ENCODE data around the gene GTPBP1. TPM values are rescaled to one million over a fixed set of nuclear protein-coding genes. Genes with fewer than 3 reads are reported as not detected.

The GTPBP1 gene
- total RNA-seq, 1 experiment from 2014 or later = 108 TPM

DNA sequence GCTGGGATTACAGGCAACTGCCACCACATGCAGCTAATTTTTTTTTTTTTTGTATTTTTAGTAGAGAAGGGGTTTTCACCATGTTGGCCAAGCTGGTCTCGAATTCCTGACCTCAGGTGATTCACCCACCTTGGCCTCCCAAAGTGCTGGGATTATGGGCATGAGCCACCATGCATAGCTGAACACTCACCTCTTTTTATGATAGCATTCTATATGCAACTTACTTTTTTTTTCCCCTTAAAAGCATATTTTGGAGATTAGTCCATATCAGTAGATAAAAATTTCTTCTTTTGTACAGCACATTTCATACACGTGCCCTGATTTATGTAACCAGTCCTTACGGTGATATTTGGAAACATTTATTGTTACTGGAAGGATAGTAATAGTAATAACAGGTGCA, 14.6 kb downstream of the GTPBP1 start:
- Mint-ChIP-seq H3K36me3 (ENCODE audit: insufficient read depth in 1 of 3, low read depth in 3 of 3) (peaks cover 25 to 81% (median 72%) of the 10 kb centered on the region in 3 experiments), H3K9me3 (no peaks in the 10 kb centered on the region), H3K27ac (no peak overlapping the region), H3K27me3 (ENCODE audit: low read depth) (no peaks in the 10 kb centered on the region), H3K4me1 (peaks cover 2 to 14% of the 10 kb centered on the region in 2 experiments; a peak in 2 of 4 replicates), H3K4me3 (no peak overlapping the region)
- H3K27ac ChIP-seq (ENCODE audit: insufficient read length, low read depth, low read length) = no peak overlapping the region
- H3K4ac ChIP-seq (ENCODE audit: low read depth, low read length) = no peak overlapping the region
- no peak overlapping the region for H2BK5ac ChIP-seq (ENCODE audit: insufficient read length, low read length)
- H3K27me3 ChIP-seq (ENCODE audit: insufficient read depth, low read length) = no peaks in the 10 kb centered on the region
- WGBS (ENCODE audit: extremely low coverage, insufficient read length, low lambda C conversion rate) = no CpG with 5 or more reads among the region's 3 CpGs
- H3K23ac ChIP-seq (ENCODE audit: insufficient read length, low read depth, low read length) = no peak overlapping the region
- TF ChIP-seq, protein P1, sequence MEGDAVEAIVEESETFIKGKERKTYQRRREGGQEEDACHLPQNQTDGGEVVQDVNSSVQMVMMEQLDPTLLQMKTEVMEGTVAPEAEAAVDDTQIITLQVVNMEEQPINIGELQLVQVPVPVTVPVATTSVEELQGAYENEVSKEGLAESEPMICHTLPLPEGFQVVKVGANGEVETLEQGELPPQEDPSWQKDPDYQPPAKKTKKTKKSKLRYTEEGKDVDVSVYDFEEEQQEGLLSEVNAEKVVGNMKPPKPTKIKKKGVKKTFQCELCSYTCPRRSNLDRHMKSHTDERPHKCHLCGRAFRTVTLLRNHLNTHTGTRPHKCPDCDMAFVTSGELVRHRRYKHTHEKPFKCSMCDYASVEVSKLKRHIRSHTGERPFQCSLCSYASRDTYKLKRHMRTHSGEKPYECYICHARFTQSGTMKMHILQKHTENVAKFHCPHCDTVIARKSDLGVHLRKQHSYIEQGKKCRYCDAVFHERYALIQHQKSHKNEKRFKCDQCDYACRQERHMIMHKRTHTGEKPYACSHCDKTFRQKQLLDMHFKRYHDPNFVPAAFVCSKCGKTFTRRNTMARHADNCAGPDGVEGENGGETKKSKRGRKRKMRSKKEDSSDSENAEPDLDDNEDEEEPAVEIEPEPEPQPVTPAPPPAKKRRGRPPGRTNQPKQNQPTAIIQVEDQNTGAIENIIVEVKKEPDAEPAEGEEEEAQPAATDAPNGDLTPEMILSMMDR (conservative IDR thresholded peaks at IDR 0.05) = no peak
- no peaks in the 10 kb centered on the region for H3K79me1 ChIP-seq (ENCODE audit: insufficient read depth, low read depth, low read length, poor library complexity, severe bottlenecking)
- H3K4me1 ChIP-seq (ENCODE audit: insufficient read depth, low read length) = no peaks in the 10 kb centered on the region
- no peak overlapping the region for H3K56ac ChIP-seq (ENCODE audit: insufficient read length, low read depth, low read length)
- H3K79me2 ChIP-seq (ENCODE audit: insufficient read depth, low read length) = no peaks in the 10 kb centered on the region; the same call in 1 of the 2 replicates
- DNase-seq = no peak
- H4K91ac ChIP-seq (ENCODE audit: insufficient read length, low read depth, low read length) = no peak overlapping the region
- H3K18ac ChIP-seq (ENCODE audit: insufficient read length, low read depth, low read length) = no peak overlapping the region
- no peaks in the 10 kb centered on the region for H4K20me1 ChIP-seq (ENCODE audit: control insufficient read depth, insufficient read depth, insufficient read length)
- no peak overlapping the region for H3K9ac ChIP-seq (ENCODE audit: extremely low read depth, insufficient read length, low read length)
- no peak overlapping the region for H2BK12ac ChIP-seq (ENCODE audit: insufficient read length, low read depth, low read length)
- H2BK20ac ChIP-seq (ENCODE audit: low read depth, low read length, poor library complexity, severe bottlenecking) = no peak overlapping the region
- H2BK120ac ChIP-seq (ENCODE audit: low read depth, low read length, poor library complexity, severe bottlenecking) = no peak overlapping the region
- H3K23me2 ChIP-seq (ENCODE audit: insufficient read length, low read depth, low read length, poor library complexity, severe bottlenecking) = no peaks in the 10 kb centered on the region
- no peak overlapping the region for H2AK5ac ChIP-seq (ENCODE audit: insufficient read length, low read length)
- H4K8ac ChIP-seq (replicated peaks; ENCODE audit: insufficient read length, low read depth, low read length) = no peak overlapping the region
- no peak overlapping the region for H3K14ac ChIP-seq (ENCODE audit: insufficient read depth, low read length)
- no peak overlapping the region for H3T11ph ChIP-seq (ENCODE audit: low read length)
- H3K4me2 ChIP-seq (ENCODE audit: insufficient read depth, insufficient read length, low read length) = no peak overlapping the region
- no peak overlapping the region for H4K5ac ChIP-seq (ENCODE audit: insufficient read length, low read depth, low read length)
- no peak overlapping the region for H2AFZ ChIP-seq (ENCODE audit: low read length)
- no peaks in the 10 kb centered on the region for H3K9me3 ChIP-seq (ENCODE audit: control insufficient read depth, low read depth, low read length)
- no peak overlapping the region for H2BK15ac ChIP-seq (ENCODE audit: low read depth, low read length)

Measured in H9 (cell line).